ENCODE data around the gene CGN.

DNA sequence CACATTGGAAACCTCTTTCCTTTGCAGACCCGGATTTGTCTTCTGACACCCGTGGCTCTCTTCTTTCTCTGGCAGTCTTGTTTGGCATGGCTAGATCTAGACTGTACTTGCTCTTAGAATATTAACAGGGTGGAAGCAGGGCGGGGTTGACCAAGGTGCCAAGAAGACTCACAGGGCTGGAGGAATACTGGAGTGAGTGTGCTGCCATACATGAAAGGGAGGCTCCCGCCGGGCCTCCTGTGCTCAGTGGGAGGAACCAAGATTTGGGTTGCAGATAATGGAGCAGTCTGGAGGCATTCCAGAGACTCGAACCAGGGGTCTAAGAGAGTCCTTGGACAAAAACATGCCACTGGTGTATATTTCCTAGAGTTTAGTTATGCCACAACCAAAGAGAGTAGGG, 73.1 kb downstream of the CGN start:
- TF ChIP-seq, protein P1, sequence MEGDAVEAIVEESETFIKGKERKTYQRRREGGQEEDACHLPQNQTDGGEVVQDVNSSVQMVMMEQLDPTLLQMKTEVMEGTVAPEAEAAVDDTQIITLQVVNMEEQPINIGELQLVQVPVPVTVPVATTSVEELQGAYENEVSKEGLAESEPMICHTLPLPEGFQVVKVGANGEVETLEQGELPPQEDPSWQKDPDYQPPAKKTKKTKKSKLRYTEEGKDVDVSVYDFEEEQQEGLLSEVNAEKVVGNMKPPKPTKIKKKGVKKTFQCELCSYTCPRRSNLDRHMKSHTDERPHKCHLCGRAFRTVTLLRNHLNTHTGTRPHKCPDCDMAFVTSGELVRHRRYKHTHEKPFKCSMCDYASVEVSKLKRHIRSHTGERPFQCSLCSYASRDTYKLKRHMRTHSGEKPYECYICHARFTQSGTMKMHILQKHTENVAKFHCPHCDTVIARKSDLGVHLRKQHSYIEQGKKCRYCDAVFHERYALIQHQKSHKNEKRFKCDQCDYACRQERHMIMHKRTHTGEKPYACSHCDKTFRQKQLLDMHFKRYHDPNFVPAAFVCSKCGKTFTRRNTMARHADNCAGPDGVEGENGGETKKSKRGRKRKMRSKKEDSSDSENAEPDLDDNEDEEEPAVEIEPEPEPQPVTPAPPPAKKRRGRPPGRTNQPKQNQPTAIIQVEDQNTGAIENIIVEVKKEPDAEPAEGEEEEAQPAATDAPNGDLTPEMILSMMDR (IDR thresholded peaks at IDR 0.05) = no peak
- no peak for TF ChIP-seq POLR2A (IDR thresholded peaks at IDR 0.05)

Data from heart left ventricle (tissue), 13 donors.